NCI-H2029 (cell line): ENCODE measurements around the gene LDLRAD4.

Experiments
- DNase-seq: peaks from one replicate; lab custom pipeline; 2025; lab: John Stamatoyannopoulos, UW

LDLRAD4 gene

GRCh38 chr18:13406736-13407135 is 188.2 kb downstream of the LDLRAD4 start:
- DNase-seq: no peak

DNA sequence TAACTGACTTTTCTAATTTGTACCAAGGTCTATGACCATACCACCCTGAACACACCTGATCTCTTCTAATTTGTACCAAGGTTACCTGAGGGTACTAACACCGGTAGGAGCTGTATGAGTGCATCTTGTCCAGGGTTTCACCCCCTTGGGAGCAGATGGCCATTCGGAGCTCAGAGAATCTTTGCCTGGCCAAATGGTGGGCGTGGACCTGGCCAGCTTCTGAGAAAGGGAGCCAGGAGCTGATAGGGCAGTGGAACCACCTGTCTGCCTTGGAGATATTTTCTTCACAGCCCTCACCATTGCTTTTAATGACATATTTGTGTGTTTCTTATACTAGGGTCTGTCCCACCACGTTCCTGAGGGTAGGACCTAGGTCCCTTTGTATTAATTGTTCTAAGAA is 188.9 kb downstream of the LDLRAD4 start:
- DNase-seq: no peak

DNA sequence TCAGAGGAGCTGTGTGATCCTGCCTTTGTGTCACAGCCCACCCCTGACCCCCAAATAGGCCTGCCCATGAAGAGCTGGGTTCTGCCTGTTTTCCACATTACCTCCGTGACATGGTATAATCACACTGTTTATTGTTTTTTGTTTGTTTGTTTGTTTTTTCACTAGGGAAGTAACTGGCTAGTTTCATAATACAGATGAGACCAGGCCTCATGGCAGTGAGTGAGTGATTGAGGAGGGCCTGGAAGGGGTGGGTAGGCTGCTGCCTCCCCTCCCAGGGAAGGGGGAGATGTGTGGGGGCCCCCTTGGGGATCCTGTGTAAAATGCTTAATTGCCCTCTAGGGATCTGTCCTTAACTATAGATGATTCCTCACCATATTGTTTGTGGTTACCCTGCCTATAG is 190.5 kb downstream of the LDLRAD4 start:
- DNase-seq: no peak

- no peak for DNase-seq
Observed at GRCh38 chr18:13409997-13410396, 191.4 kb downstream of the LDLRAD4 start.

DNA sequence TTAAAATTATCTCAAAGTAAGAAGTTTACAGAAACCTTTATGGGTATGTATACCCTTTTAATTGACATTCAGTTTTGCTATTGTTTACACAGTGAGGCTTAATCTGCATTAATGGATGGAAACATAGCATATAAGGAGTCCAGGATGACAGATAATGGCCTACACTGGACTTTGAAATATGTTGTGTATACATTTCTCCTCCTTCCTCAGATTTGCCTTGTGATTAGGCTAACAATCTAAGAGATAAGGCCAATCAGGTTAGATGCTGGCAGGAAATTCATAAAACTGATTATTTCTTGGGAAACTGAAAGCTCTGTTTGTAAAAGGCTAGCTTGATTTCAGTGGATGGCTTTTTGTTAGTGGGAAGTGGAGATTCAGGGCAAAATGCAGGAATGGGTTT is 191.9 kb downstream of the LDLRAD4 start:
- DNase-seq: no peak

GRCh38 chr18:13412017-13412416 is 193.5 kb downstream of the LDLRAD4 start:
- DNase-seq: no peak

GRCh38 chr18:13412901-13413300 is 194.3 kb downstream of the LDLRAD4 start:
- peak; percentile 48 for DNase-seq

GRCh38 chr18:13414102-13414501 is 195.5 kb downstream of the LDLRAD4 start:
- DNase-seq: no peak

- no peak for DNase-seq
Observed at GRCh38 chr18:13414521-13414920, 196.0 kb downstream of the LDLRAD4 start.

DNA sequence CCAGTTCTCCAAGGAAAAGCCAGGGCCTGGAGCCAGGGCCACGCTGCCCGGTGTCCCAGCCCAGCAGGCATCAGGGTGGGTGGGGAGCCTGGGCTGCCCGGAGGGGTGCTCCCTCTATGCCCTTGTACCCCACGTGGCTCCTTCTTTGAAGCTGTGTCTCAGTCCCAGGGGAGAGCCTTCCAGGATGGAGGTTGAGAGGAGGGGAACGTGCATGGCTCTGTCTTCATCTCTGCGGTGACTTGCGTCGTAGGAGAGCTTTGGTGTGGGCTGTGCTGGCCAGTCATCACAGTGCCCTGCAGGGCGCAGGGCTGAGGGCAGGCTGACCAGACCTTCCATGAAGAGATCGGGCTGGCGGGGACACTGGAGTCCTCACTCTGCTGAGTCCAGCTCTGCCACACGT is 197.2 kb downstream of the LDLRAD4 start:
- DNase-seq: no peak

- no peak for DNase-seq
Observed at GRCh38 chr18:13416208-13416607, 197.6 kb downstream of the LDLRAD4 start.

GRCh38 chr18:13416848-13417247 is 198.3 kb downstream of the LDLRAD4 start:
- peak; percentile 39 for DNase-seq

DNA sequence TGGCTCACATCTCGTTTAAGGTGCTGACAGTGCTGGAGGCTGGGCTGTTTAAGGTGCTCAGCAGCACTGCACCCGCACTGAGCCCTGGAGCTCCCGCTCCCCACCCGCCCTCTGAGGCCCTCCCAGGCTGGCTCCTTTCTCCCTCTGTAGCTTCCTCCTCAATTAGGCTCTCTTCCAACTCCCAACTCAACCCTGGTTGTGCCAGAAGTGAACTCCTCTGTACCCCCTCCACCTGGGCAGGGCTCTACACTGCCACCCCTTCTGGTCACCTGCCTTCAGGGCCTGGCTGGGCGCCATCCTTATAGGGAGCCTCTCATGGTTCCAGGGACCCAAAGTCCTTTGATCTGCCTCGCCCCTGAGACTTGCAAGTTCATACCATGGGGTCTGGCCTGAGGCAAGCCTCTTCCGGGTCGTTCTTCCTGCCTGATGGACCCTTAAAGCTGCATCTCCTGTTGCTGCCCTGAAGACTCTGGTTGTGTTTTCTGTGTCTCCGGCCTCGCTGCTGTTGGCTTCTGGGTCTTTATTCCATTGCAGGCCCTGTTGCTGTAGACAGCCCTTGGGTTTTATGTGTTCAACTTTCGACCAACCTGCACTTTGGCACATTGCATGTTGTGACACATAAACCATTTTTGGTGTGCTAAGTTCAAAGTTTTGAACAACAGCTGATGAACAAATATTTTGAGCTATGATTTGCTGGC is 199.6 kb downstream of the LDLRAD4 start:
- DNase-seq: peak; percentile 29

GRCh38 chr18:13420969-13421686 is 202.6 kb downstream of the LDLRAD4 start:
- no peak for DNase-seq

DNA sequence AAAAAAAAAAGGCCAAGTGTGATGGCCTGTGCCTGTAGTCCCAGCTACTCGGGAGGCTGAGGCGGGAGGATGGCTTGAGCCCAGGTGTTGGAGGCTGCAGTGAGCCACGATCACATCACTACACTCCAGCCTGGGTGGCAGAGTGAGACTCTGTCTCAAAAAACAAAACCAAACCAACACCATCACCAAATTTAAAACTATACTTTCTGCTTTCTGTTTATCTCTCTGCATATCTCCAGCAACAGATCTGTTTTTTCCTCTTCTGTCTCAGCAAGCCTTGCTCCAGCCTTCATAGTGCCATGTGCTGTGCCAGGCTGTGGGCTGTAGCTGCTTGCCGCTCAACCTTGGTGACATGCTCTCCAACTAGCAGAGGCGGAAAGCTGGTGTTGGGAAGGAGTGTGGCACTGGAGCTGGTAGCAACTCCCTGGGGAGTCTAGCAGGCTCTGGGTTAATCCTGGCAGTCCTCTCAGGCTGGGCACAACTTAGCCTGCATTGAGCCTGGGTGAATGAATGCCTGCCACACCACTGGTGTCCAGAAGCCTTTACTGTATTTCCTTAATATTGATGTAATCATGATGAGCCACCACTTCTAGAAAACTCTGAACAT is 204.1 kb downstream of the LDLRAD4 start:
- DNase-seq: no peak

- no peak for DNase-seq
Observed at GRCh38 chr18:13423352-13423751, 204.8 kb downstream of the LDLRAD4 start.

- DNase-seq: no peak
Observed at GRCh38 chr18:13424363-13424762, 205.8 kb downstream of the LDLRAD4 start.

GRCh38 chr18:13425357-13426091 is 207.0 kb downstream of the LDLRAD4 start:
- DNase-seq: peak; percentile 18

DNA sequence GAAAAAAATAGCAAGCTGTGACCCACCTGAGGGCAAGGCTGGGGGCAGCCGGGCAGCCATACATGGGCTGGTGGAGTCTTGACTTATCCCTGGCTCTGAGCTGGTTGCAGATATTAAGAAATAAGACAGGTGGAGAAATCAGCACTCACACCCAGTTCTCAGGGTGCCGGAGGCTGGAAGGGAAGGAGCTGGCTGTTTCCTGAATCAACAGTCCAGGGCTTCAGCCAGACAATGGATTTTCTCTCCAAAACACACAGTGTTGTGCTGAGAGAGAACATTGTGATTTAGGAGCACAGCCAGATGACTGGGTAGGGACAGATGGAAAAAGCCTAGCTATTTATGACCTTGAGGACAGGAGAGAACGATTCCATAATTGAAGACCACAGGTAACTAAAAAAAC is 208.8 kb downstream of the LDLRAD4 start:
- DNase-seq: no peak

- no peak for DNase-seq
Observed at GRCh38 chr18:13428319-13428718, 209.8 kb downstream of the LDLRAD4 start.

GRCh38 chr18:13429016-13429415 is 210.5 kb downstream of the LDLRAD4 start:
- no peak for DNase-seq

DNA sequence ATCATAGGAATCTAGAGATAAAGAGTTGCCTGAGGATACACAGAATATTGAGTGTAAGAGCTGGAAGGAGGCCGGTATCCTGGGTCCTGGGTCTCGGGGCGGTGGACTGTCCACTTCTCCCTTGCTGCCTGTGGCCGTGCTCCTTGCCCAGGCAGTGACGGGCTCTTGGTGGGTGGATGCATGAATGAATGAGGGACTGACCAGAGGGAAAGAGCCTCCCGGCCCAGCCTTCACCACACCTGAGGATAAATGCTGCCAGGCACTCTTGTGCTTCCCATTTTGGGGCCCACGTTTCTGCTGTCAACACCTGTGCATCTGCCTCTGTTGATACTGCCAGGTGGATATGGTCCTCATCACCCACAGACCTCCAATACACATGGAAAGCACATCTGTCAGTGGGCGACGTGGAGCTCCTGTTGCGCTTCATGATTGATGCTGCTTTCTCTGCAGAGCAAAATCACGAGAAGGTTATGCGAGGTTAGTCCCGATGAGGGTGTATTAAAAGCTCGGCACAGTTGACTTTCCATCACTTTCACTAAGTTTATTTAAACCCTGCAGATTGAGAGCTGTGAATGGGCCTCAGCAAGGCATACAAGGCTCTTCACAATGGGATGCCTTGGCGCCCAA is 211.4 kb downstream of the LDLRAD4 start:
- no peak for DNase-seq
